WI38 (cell line): ENCODE measurements around the gene UQCC2.

ENCODE experiments used
- H3K4me3 ChIP-seq: 2 replicates; pipeline ENCODE4 v1.5.1; 2011; ENCODE audit warnings: low read depth, mild to moderate bottlenecking, control low read depth, low read length
- CTCF ChIP-seq: IDR thresholded peaks from 2 replicates; pipeline ENCODE4 v1.5.1; 2012; ENCODE audit warnings: low read depth, mild to moderate bottlenecking, control low read depth, low read length

The UQCC2 gene

GRCh38 chr6:33744001-33744848, 32.7 kb upstream of the UQCC2 start:
- no peak overlapping the region for H3K4me3 ChIP-seq
- TF ChIP-seq CTCF, result peak; percentile 88

GRCh38 chr6:33742837-33743236, 31.3 kb upstream of the UQCC2 start:
- TF ChIP-seq CTCF, result no peak
- no peak overlapping the region for H3K4me3 ChIP-seq

- no peak overlapping the region for H3K4me3 ChIP-seq
- TF ChIP-seq CTCF, result no peak
Measured at GRCh38 chr6:33742092-33742491, 30.6 kb upstream of the UQCC2 start.

GRCh38 chr6:33740794-33741193, 29.3 kb upstream of the UQCC2 start:
- H3K4me3 ChIP-seq, result no peak overlapping the region
- TF ChIP-seq CTCF, result no peak

- H3K4me3 ChIP-seq, result no peak overlapping the region
- no peak for TF ChIP-seq CTCF
Measured at GRCh38 chr6:33740204-33740608, 28.7 kb upstream of the UQCC2 start.

- no peak overlapping the region for H3K4me3 ChIP-seq
- no peak for TF ChIP-seq CTCF
Measured at GRCh38 chr6:33739571-33739970, 28.1 kb upstream of the UQCC2 start.

GRCh38 chr6:33738879-33739278, 27.4 kb upstream of the UQCC2 start:
- TF ChIP-seq CTCF, result no peak
- H3K4me3 ChIP-seq, result no peak overlapping the region
